Peyer's patch (tissue), 4 donors: Measurements from ENCODE around the gene PITRM1. TPM values are rescaled to one million over a fixed set of nuclear protein-coding genes. Genes with fewer than 3 reads are reported as not detected.

Experiments used
- DNase-seq, 3 donors: peaks; one replicate each; pipeline ENCODE4 v3.0.0-alpha.2; 2017 to 2019
- H3K27ac ChIP-seq, 4 donors: fragments of 200-600 bp; sonication (generic); one replicate each; pipeline ENCODE4 v1.5.1; 2016 to 2019
- H3K27me3 ChIP-seq, 2 donors: fragments of 200-600 bp; sonication (generic); one replicate each; pipeline ENCODE4 v1.5.1; 2019
- H3K36me3 ChIP-seq, 3 donors: fragments of 200-600 bp; sonication (generic); one replicate each; pipeline ENCODE4 v1.5.1; 2016 to 2019
- H3K4me1 ChIP-seq, 4 donors: fragments of 200-600 bp; sonication (generic); one replicate each; pipeline ENCODE4 v1.5.1; 2016 to 2019
- H3K4me3 ChIP-seq, 4 donors: fragments of 200-600 bp; sonication (generic); 1 replicate in 3 of 4; 2 replicates in 1 of 4; pipeline ENCODE4 v1.5.1; 2016 to 2019; ENCODE audit warnings: mild to moderate bottlenecking in 1 of 4
- H3K9me3 ChIP-seq, 4 donors: fragments of 200-600 bp; sonication (generic); one replicate each; pipeline ENCODE4 v1.5.1; 2016 to 2019; ENCODE audit warnings: mild to moderate bottlenecking in 1 of 4
- CTCF ChIP-seq, 6 experiments: fragments of 450-650 bp in 4 of 6; fragments of 200-600 bp in 2 of 6; sonication (generic) in 1 of 6; IDR thresholded peaks; one replicate each; pipeline ENCODE4 v1.5.1; 2017 to 2019; ENCODE audit warnings: antibody characterized with exemption in 6 of 6, mild to moderate bottlenecking in 3 of 6, moderate library complexity in 1 of 6
- POLR2A ChIP-seq, 2 donors: fragments of 450-650 bp; IDR thresholded peaks; one replicate each; pipeline ENCODE4 v1.5.1; 2017; ENCODE audit warnings: antibody characterized with exemption in 2 of 2, mild to moderate bottlenecking in 2 of 2, moderate library complexity in 2 of 2
- total RNA-seq, 4 donors: library from RNA; depleted of rRNA; stranded (reverse); fragments of >200 nt; gene quantifications; one replicate each; pipeline ENCODE4 v1.1.0, GENCODE V29; 2016

PITRM1 gene
- total RNA-seq, 4 donors from 2014 or later = 54.5 to 71.3 (median 63.7) TPM

GRCh38 chr10:3196482-3196881 lies 23.9 kb upstream of the PITRM1 start:
- TF ChIP-seq POLR2A (IDR thresholded peaks at IDR 0.05) = no peak
- no peak for TF ChIP-seq CTCF (IDR thresholded peaks at IDR 0.05)
- Histone ChIP-seq H3K4me1 (peaks cover 0 to 25% (median 2%) of the 10 kb centered on the region in 4 donors), H3K27ac (no peak overlapping the region), H3K36me3 (no peaks in the 10 kb centered on the region), H3K4me3 (no peak overlapping the region), H3K27me3 (no peaks in the 10 kb centered on the region), H3K9me3 (no peaks in the 10 kb centered on the region)
- DNase-seq = no peak

- Histone ChIP-seq H3K9me3 (no peaks in the 10 kb centered on the region), H3K36me3 (no peaks in the 10 kb centered on the region), H3K4me1 (peaks cover 0 to 25% (median 2%) of the 10 kb centered on the region in 4 donors), H3K27me3 (no peaks in the 10 kb centered on the region), H3K27ac (no peak overlapping the region), H3K4me3 (no peak overlapping the region)
- DNase-seq = no peak
- TF ChIP-seq CTCF (IDR thresholded peaks at IDR 0.05) (no peak), POLR2A (IDR thresholded peaks at IDR 0.05) (no peak)
Measured at GRCh38 chr10:3195726-3196125, 23.1 kb upstream of the PITRM1 start.

GRCh38 chr10:3195286-3195685 lies 22.7 kb upstream of the PITRM1 start:
- no peak for DNase-seq
- Histone ChIP-seq H3K9me3 (no peaks in the 10 kb centered on the region), H3K27me3 (no peaks in the 10 kb centered on the region), H3K27ac (no peak overlapping the region), H3K36me3 (no peaks in the 10 kb centered on the region), H3K4me1 (peaks cover 0 to 25% (median 2%) of the 10 kb centered on the region in 4 donors), H3K4me3 (no peak overlapping the region)
- no peak for TF ChIP-seq POLR2A (IDR thresholded peaks at IDR 0.05)
- TF ChIP-seq CTCF (IDR thresholded peaks at IDR 0.05) = no peak

GRCh38 chr10:3194871-3195270 lies 22.3 kb upstream of the PITRM1 start:
- H3K27me3 ChIP-seq = no peaks in the 10 kb centered on the region
- H3K4me1 ChIP-seq = peaks cover 0 to 25% (median 2%) of the 10 kb centered on the region in 4 donors
- no peak for DNase-seq
- H3K9me3 ChIP-seq = no peaks in the 10 kb centered on the region
- no peak overlapping the region for H3K27ac ChIP-seq
- no peak overlapping the region for H3K4me3 ChIP-seq
- no peak for TF ChIP-seq CTCF (IDR thresholded peaks at IDR 0.05)
- no peak for TF ChIP-seq POLR2A (IDR thresholded peaks at IDR 0.05)
- H3K36me3 ChIP-seq = no peaks in the 10 kb centered on the region

- no peak for DNase-seq
- Histone ChIP-seq H3K9me3 (no peaks in the 10 kb centered on the region), H3K27me3 (no peaks in the 10 kb centered on the region), H3K4me3 (no peak overlapping the region), H3K36me3 (no peaks in the 10 kb centered on the region), H3K4me1 (peaks cover 0 to 25% (median 2%) of the 10 kb centered on the region in 4 donors), H3K27ac (no peak overlapping the region)
- TF ChIP-seq CTCF (IDR thresholded peaks at IDR 0.05) (no peak), POLR2A (IDR thresholded peaks at IDR 0.05) (no peak)
Measured at GRCh38 chr10:3193751-3194150, 21.2 kb upstream of the PITRM1 start.
